ENCODE data around the gene SELPLG. TPM values are rescaled to one million over a fixed set of nuclear protein-coding genes. Genes with fewer than 3 reads are reported as not detected.

The SELPLG gene
- 1 to 10 TPM; 1.1 to 2.7 TPM for total RNA-seq
- 10.4 TPM for polyA plus RNA-seq (ENCODE audit: insufficient read depth, low read depth, low replicate concordance)
- long read RNA-seq, donor 1, partial matches to known transcripts = 0 of 2 reads
- long read RNA-seq, donor 1, other reads (novel, unspliced or antisense) = 0 of 2 reads
- long read RNA-seq, donor 2, partial matches to known transcripts = 0 of 2 reads
- long read RNA-seq, donor 2, other reads (novel, unspliced or antisense) = 0 of 2 reads

GRCh38 chr12:108633534-108634248 lies at the start of gene SELPLG:
Gene SELPLG (minus strand): TSS chr12:108633894. CDS start chr12:108624307, 9,587 bp downstream.
- peaks cover 7% of the 10 kb centered on the region for H3K4me1 ChIP-seq

DNA sequence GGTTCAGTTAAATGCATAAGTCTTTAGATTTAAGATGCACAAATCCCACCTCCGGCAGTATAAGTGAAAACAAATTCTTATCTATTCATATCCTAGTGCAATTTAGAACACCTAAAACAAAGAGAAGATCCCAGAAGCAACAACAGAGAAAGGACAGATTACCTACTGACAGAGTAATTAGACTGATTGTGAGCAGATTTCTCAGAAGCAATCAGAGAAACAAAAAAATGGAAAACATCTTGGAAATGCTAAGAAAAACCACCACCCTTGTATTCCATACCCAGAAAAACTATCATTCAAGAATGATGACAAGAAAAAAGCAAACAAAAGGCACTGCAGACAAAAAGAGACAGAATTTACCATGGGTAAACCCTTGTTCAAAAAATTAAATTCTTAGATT lies 47.6 kb upstream of the SELPLG start:
- Histone ChIP-seq H3K9me3 (no peaks in the 10 kb centered on the region), H3K27me3 (no peaks in the 10 kb centered on the region), H3K27ac (no peak overlapping the region), H3K4me3 (no peak overlapping the region), H3K4me1 (peaks cover 8% of the 10 kb centered on the region), H3K36me3 (ENCODE audit: low read depth, missing control alignments) (no peaks in the 10 kb centered on the region)
- 94 to 95% methylated on average over 1 of the region's 1 CpG for WGBS, 2 donors
- intact Hi-C loops (cut with DNase I; ENCODE audit: low total_unique reads) = no loop called here
- no peak for DNase-seq
- no peak for TF ChIP-seq POLR2A (IDR thresholded peaks at IDR 0.05)

More at GRCh38 chr12:108633534-108634248, at the start of gene SELPLG:
- peak; percentile 41 for DNase-seq
- no peaks in the 10 kb centered on the region for H3K9me3 ChIP-seq
- no peaks in the 10 kb centered on the region for H3K36me3 ChIP-seq (ENCODE audit: low read depth, missing control alignments)
- intact Hi-C loops (cut with DNase I; ENCODE audit: low total_unique reads) = no loop called here
- no peak within 1 kb of the TSS for H3K4me3 ChIP-seq
- no peak within 1 kb of the TSS for H3K27ac ChIP-seq
- 67 to 81% methylated on average over 8 to 14 of the region's 14 CpGs for WGBS, 2 donors
- TF ChIP-seq, protein P1, sequence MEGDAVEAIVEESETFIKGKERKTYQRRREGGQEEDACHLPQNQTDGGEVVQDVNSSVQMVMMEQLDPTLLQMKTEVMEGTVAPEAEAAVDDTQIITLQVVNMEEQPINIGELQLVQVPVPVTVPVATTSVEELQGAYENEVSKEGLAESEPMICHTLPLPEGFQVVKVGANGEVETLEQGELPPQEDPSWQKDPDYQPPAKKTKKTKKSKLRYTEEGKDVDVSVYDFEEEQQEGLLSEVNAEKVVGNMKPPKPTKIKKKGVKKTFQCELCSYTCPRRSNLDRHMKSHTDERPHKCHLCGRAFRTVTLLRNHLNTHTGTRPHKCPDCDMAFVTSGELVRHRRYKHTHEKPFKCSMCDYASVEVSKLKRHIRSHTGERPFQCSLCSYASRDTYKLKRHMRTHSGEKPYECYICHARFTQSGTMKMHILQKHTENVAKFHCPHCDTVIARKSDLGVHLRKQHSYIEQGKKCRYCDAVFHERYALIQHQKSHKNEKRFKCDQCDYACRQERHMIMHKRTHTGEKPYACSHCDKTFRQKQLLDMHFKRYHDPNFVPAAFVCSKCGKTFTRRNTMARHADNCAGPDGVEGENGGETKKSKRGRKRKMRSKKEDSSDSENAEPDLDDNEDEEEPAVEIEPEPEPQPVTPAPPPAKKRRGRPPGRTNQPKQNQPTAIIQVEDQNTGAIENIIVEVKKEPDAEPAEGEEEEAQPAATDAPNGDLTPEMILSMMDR (IDR thresholded peaks at IDR 0.05) = no peak
- no peak for TF ChIP-seq POLR2A (IDR thresholded peaks at IDR 0.05)
- H3K27me3 ChIP-seq = no peaks in the 10 kb centered on the region

- H3K9me3 ChIP-seq = no peaks in the 10 kb centered on the region
- no peak overlapping the region for H3K27ac ChIP-seq
- intact Hi-C loops (cut with DNase I; ENCODE audit: low total_unique reads) = no loop called here
- no peak for TF ChIP-seq POLR2A (IDR thresholded peaks at IDR 0.05)
- TF ChIP-seq, protein P1 (IDR thresholded peaks at IDR 0.05) = no peak
- DNase-seq = no peak
- H3K4me3 ChIP-seq = no peak overlapping the region
- no peaks in the 10 kb centered on the region for H3K27me3 ChIP-seq
- H3K36me3 ChIP-seq (ENCODE audit: low read depth, missing control alignments) = no peaks in the 10 kb centered on the region
- 96 to 97% methylated on average over 1 of the region's 1 CpG for WGBS, 2 donors
- no peaks in the 10 kb centered on the region for H3K4me1 ChIP-seq
Measured at GRCh38 chr12:108679106-108679681, 45.5 kb upstream of the SELPLG start.

DNA sequence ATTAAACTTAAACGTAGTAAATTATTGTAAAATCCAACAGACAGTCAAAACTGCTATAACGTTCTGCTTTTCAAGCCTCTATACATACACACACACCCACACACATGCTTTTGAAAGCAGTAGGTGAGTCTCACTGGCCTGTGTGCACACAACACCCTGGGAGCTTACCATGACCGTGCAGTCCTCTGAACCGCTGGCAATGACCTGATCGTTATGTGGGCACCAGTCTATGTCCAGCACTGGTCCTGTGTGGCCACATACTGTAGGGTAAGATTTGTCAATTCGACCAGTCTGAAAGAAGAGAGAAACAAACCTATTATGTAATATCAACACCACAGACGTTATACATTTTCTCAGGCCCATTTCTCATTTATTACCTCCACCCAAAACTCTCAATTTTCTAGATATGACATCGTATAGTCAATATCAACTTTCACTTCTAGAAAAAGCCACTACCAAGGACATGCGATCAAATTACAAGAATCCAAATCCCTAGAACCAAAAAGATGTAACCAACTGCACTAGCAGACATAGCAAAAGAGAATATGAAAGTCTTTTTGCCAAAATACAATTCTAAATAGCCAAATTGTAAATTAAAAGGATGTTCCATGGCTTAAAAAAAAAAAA lies 44.5 kb upstream of the SELPLG start:
- intact Hi-C loops (cut with DNase I; ENCODE audit: low total_unique reads) = no loop called here
- H3K4me1 ChIP-seq = no peaks in the 10 kb centered on the region
- H3K9me3 ChIP-seq = no peaks in the 10 kb centered on the region
- WGBS, 2 donors = 88 to 92% methylated on average over 9 of the region's 9 CpGs
- H3K36me3 ChIP-seq (ENCODE audit: low read depth, missing control alignments) = no peaks in the 10 kb centered on the region
- DNase-seq = no peak
- H3K4me3 ChIP-seq = no peak overlapping the region
- H3K27ac ChIP-seq = no peak overlapping the region
- no peaks in the 10 kb centered on the region for H3K27me3 ChIP-seq
- TF ChIP-seq, protein P1 (IDR thresholded peaks at IDR 0.05) = no peak
- no peak for TF ChIP-seq POLR2A (IDR thresholded peaks at IDR 0.05)

GRCh38 chr12:108677381-108677780 lies 43.7 kb upstream of the SELPLG start:
- Histone ChIP-seq H3K4me1 (no peaks in the 10 kb centered on the region), H3K4me3 (no peak overlapping the region), H3K9me3 (no peaks in the 10 kb centered on the region), H3K27me3 (no peaks in the 10 kb centered on the region), H3K36me3 (ENCODE audit: low read depth, missing control alignments) (no peaks in the 10 kb centered on the region), H3K27ac (no peak overlapping the region)
- intact Hi-C loops (cut with DNase I; ENCODE audit: low total_unique reads) = no loop called here
- WGBS, 2 donors = 87 to 92% methylated on average over 3 of the region's 3 CpGs
- TF ChIP-seq POLR2A (IDR thresholded peaks at IDR 0.05) = no peak
- TF ChIP-seq, protein P1 (IDR thresholded peaks at IDR 0.05) = no peak
- no peak for DNase-seq

Measured in testis (tissue), 5 donors.